HepG2 (cell line): ENCODE measurements around the gene OPRL1. TPM values are rescaled to one million over a fixed set of nuclear protein-coding genes. Genes with fewer than 3 reads are reported as not detected.
A peak's percentile ranks its signal among the peaks of the same experiment; 100 is the strongest.

Experiments used
- ATAC-seq: fragments of 200-7000 bp; cut with Tn5 transposase; 3 replicates; pipeline ENCODE4 v1.9.1; 2020; ENCODE audit warnings: mild to moderate bottlenecking, moderate library complexity
- BruUV-seq: library from RNA; stranded (reverse); fragments of 400-500 nt; replicated peaks from 2 replicates; lab custom pipeline; 2021; lab: Mats Ljungman, UMichigan
- CTCF ChIA-PET: fragments of 300-600 bp; formaldehyde crosslinking; extraction: SDS; loops from one replicate; lab custom pipeline; 2021; ENCODE audit warnings: low total read pairs, inconsistent platforms, low intra/inter-chr PET ratio; lab: Yijun Ruan, JAX
- POLR2A ChIA-PET: fragments of 350-600 bp; sonication (Branson Sonifier 250); formaldehyde crosslinking; loops from one replicate; lab custom pipeline; 2020; ENCODE audit warnings: antibody characterized with exemption, inconsistent platforms; lab: Yijun Ruan, JAX
- DNase-seq: peaks from one replicate; pipeline ENCODE4 v3.0.0-alpha.2; 2015; ENCODE audit warnings: low spot score
- FAIRE-seq: peaks from 3 replicates; lab custom pipeline; 2011; peaks lifted over from hg19 to GRCh38; lab: Jason Lieb, UNC
- H2AFZ ChIP-seq: one replicate; pipeline ENCODE4 v1.6.1; 2011; ENCODE audit warnings: low read length, inconsistent platforms
- H3K27ac ChIP-seq: fragments of 300-600 bp; 3 replicates; pipeline ENCODE4 v1.8.0; 2011; ENCODE audit warnings: mixed run types, mild to moderate bottlenecking, mixed read lengths, low read length, inconsistent platforms; ENCODE audit not compliant: insufficient read depth; ENCODE audit errors: extremely low read length
- H3K27me3 ChIP-seq, 2 experiments: fragments of 200-600 bp in 1 of 2; 2 replicates in 1 of 2; 3 replicates in 1 of 2; pipeline versions ENCODE4 v1.6.0 to v1.8.0; 2011; ENCODE audit warnings: low read length in 2 of 2, mild to moderate bottlenecking in 2 of 2, moderate library complexity in 2 of 2, inconsistent platforms in 1 of 2; ENCODE audit not compliant: insufficient read depth in 2 of 2, control insufficient read depth in 1 of 2
- H3K36me3 ChIP-seq, 2 experiments: fragments of 200-600 bp in 1 of 2; replicated peaks in 1 of 2; 2 replicates in 1 of 2; 3 replicates in 1 of 2; pipeline versions ENCODE4 v1.5.1 to v1.8.0; 2011; ENCODE audit warnings: low read length in 2 of 2, inconsistent platforms in 1 of 2; ENCODE audit not compliant: insufficient read depth in 2 of 2, control insufficient read depth in 1 of 2
- H3K4me1 ChIP-seq: 2 replicates; pipeline ENCODE4 v1.5.1; 2012; ENCODE audit warnings: low read length, inconsistent platforms; ENCODE audit not compliant: insufficient read depth
- H3K4me2 ChIP-seq: 2 replicates; pipeline ENCODE4 v1.6.0; 2011; ENCODE audit warnings: low read depth, low read length, inconsistent platforms
- H3K4me3 ChIP-seq, 3 experiments: fragments of 200-600 bp in 1 of 3; sonication (generic), shearing (Covaris generic) in 1 of 3; replicated peaks in 1 of 3; 2 replicates each; pipeline ENCODE4 v1.5.1; 2011 to 2016; ENCODE audit warnings: low read length in 3 of 3, inconsistent platforms in 2 of 3, low read depth in 2 of 3, mild to moderate bottlenecking in 2 of 3, control low read depth in 1 of 3, mixed read lengths in 1 of 3; ENCODE audit not compliant: insufficient read depth in 1 of 3
- H3K79me2 ChIP-seq: one replicate; pipeline ENCODE4 v1.6.1; 2011; ENCODE audit warnings: low read length, inconsistent platforms; ENCODE audit not compliant: insufficient read depth
- H3K9ac ChIP-seq: 2 replicates; pipeline ENCODE4 v1.6.0; 2011; ENCODE audit warnings: mild to moderate bottlenecking, low read depth, low read length, inconsistent platforms; ENCODE audit not compliant: insufficient read depth
- H3K9me3 ChIP-seq: 2 replicates; pipeline ENCODE4 v1.5.1; 2012; ENCODE audit warnings: mild to moderate bottlenecking, low read length
- H4K20me1 ChIP-seq: 2 replicates; pipeline ENCODE4 v1.6.0; 2011; ENCODE audit warnings: inconsistent platforms, mild to moderate bottlenecking, low read length, moderate library complexity; ENCODE audit not compliant: insufficient read depth
- AGO2 ChIP-seq: fragments of 200-400 bp; formaldehyde crosslinking; optimal IDR thresholded peaks from 2 replicates; pipeline ENCODE3; 2017; ENCODE audit warnings: mild to moderate bottlenecking, low read depth, low read length, moderate library complexity
- AKAP8 ChIP-seq: sonication (generic); formaldehyde crosslinking; IDR thresholded peaks from 2 replicates; pipeline ENCODE4 v1.5.1; 2020; ENCODE audit warnings: mild to moderate bottlenecking, missing genetic modification reagents
- FIP1L1 ChIP-seq: fragments of 200-400 bp; formaldehyde crosslinking; IDR thresholded peaks from 2 replicates; pipeline ENCODE4 v1.6.1; 2018; ENCODE audit warnings: low read depth, mild to moderate bottlenecking, low read length, moderate library complexity, borderline replicate concordance; ENCODE audit not compliant: insufficient read depth
- MTA1 ChIP-seq: sonication (generic); formaldehyde crosslinking; IDR thresholded peaks from 2 replicates; pipeline ENCODE4 v1.4.0; 2020; ENCODE audit warnings: missing genetic modification reagents, mild to moderate bottlenecking, borderline replicate concordance
- SAP130 ChIP-seq: IDR thresholded peaks from 2 replicates; pipeline ENCODE4 v1.6.1; 2016; ENCODE audit warnings: low read depth
- ZBTB38 ChIP-seq: sonication (generic); formaldehyde crosslinking; IDR thresholded peaks from 2 replicates; pipeline ENCODE4 v1.5.1; 2020; ENCODE audit warnings: mild to moderate bottlenecking, missing genetic modification reagents
- ZNF616 ChIP-seq: sonication (generic); formaldehyde crosslinking; IDR thresholded peaks from 2 replicates; pipeline ENCODE4 v1.5.0; 2020; ENCODE audit warnings: low read depth, mild to moderate bottlenecking, missing genetic modification reagents
- WGBS: methylation state at CpG from one replicate; pipeline ENCODE4 v1.1.6; 2017; ENCODE audit warnings: low lambda C conversion rate; 5-methylcytosine and 5-hydroxymethylcytosine counted together
- in situ Hi-C: cut with HindIII; loops from 2 replicates; pipeline ENCODE4 v1.10.0; 2017; ENCODE audit warnings: low pct_unique_long_range_greater_than_20kb; ENCODE audit not compliant: extremely low pct_ligation_motif_present
- intact Hi-C: fragments of 100-400 bp; cut with micrococcal nuclease; formaldehyde crosslinking; loops from one replicate; pipeline ENCODE4 v1.10.0; 2022; ENCODE audit not compliant: unreplicated experiment
- polyA plus RNA-seq, 8 experiments: library from polyadenylated mRNA; depleted of rRNA in 3 of 8; stranded (reverse) in 7 of 8; unstranded in 1 of 8; fragments of >200 nt; fragmentation: Illumina TruSeq in 4 of 8; extraction: Trizol in 4 of 8; gene quantifications; 2 replicates each; pipeline versions ENCODE4 v1.2.1 to v1.2.3, GENCODE V29; 2011 to 2016; ENCODE audit warnings: low read depth in 4 of 8, missing spikeins in 1 of 8, mixed read lengths in 1 of 8; ENCODE audit not compliant: insufficient read depth in 1 of 8
- total RNA-seq, 5 experiments: library from RNA; depleted of rRNA; stranded (reverse); fragments of >200 nt; fragmentation: Illumina TruSeq; extraction: Trizol; gene quantifications; 2 replicates each; pipeline ENCODE4 v1.2.3, GENCODE V29; 2016; ENCODE audit warnings: low read depth in 1 of 5

The OPRL1 gene
- total and polyA plus RNA-seq, 2 of the 13 experiments (the other 11 are each of a cell fraction or from before 2014, with no cell fraction given): 0.35 to 0.71 TPM

GRCh38 chr20:64072498-64073063 is 7.3 kb upstream of the OPRL1 start:
- POLR2A ChIA-PET: interaction anchor here (0.9 to 1.0 kb wide), 2 partner anchors 18 to 37 kb away, joined by 3 read pairs; partner anchors contain the start of gene C20orf204
- Histone ChIP-seq H3K27me3 (peaks cover 0 to 11% of the 10 kb centered on the region in 2 experiments; a peak in 1 of 5 replicates), H3K4me3 (no peak overlapping the region), H3K4me1 (peaks cover 9% of the 10 kb centered on the region; the same call in 1 of the 2 replicates), H3K9ac (no peak overlapping the region), H3K4me2 (no peak overlapping the region)
- ATAC-seq: no peak
- TF ChIP-seq AGO2: peak; percentile 11
- TF ChIP-seq SAP130 (CRISPR knock-in tag): no peak
- TF ChIP-seq, all 625 proteins: peak for 1
- in situ Hi-C loops (no loop called here), intact Hi-C loops (no loop called here)
- FAIRE-seq (no peak), DNase-seq (no peak)
- H4K20me1 ChIP-seq: no peaks in the 10 kb centered on the region
- no peaks in the 10 kb centered on the region for H3K79me2 ChIP-seq
- no TSS peak for BruUV-seq
- H2AFZ ChIP-seq: no peak overlapping the region
- CTCF ChIA-PET: no interaction called here
- no peaks in the 10 kb centered on the region for H3K9me3 ChIP-seq
- 72% methylated on average over 14 of the region's 14 CpGs for WGBS
- no peaks in the 10 kb centered on the region for H3K36me3 ChIP-seq
- H3K27ac ChIP-seq: no peak overlapping the region

GRCh38 chr20:64073476-64074183 is 6.3 kb upstream of the OPRL1 start:
- Histone ChIP-seq H3K9ac (no peak overlapping the region), H3K4me2 (no peak overlapping the region), H3K4me1 (peaks cover 18% of the 10 kb centered on the region), H3K27me3 (0 out of 5 replicates have a peak, but pooled peaks cover 0 to 4% of the 10 kb centered on the region in 2 experiments), H3K27ac (no peak overlapping the region), H3K9me3 (no peaks in the 10 kb centered on the region), H4K20me1 (no peaks in the 10 kb centered on the region), H2AFZ (no peak overlapping the region), H3K79me2 (no peaks in the 10 kb centered on the region), H3K4me3 (no peak overlapping the region), H3K36me3 (no peaks in the 10 kb centered on the region)
- in situ Hi-C loops (no loop called here), intact Hi-C loops (no loop called here)
- 93% methylated on average over 37 of the region's 37 CpGs for WGBS
- ATAC-seq: no peak
- FAIRE-seq: no peak
- CTCF ChIA-PET: no interaction called here
- POLR2A ChIA-PET: interaction anchor here (1.0 kb wide), 1 partner anchor 10 kb away, joined by 3 read pairs; no protein-coding TSS in a partner anchor
- no TSS peak for BruUV-seq
- no peak for DNase-seq
- TF ChIP-seq ZNF616 (CRISPR knock-in tag) (no peak), FIP1L1 (no peak), AKAP8 (CRISPR knock-in tag) (0 out of 2 replicates have a peak, but pooled peaks have one; percentile 29), MTA1 (CRISPR knock-in tag) (0 out of 2 replicates have a peak, but pooled peaks have one; percentile 17), ZBTB38 (CRISPR knock-in tag) (0 out of 2 replicates have a peak, but pooled peaks have one; percentile 21)
